ENCODE measurements around the gene DDX24.
A peak's percentile ranks its signal among the peaks of the same experiment; 100 is the strongest.

Gene DDX24

DNA sequence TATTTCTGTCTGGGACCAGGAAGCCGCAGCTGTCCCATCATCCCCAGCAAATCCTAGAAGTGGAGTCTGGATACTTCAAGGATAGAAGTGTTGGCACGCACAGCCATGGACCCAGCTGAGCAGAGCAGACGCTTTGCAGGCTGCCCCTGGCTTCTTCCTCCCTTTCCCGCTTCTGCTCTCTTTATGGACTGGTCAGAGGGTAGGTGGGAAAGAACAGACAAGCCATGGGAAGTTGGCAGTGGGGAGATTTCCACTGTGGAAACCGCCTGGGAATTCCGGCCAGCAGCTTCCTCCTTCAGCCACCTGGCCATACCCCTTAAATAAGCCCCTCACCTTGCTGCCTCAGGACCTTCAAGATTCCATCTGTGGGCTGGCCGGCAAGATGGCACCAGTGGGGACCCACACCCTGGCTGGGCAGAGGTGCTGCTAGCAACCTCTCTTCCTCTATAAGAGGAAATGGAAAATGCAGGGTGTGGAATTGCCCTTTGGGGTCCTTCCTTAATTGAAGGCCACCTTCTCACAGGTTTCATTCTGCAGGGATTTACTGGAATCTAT, 34.2 kb downstream of the DDX24 start:
- no peak for DNase-seq

DNA sequence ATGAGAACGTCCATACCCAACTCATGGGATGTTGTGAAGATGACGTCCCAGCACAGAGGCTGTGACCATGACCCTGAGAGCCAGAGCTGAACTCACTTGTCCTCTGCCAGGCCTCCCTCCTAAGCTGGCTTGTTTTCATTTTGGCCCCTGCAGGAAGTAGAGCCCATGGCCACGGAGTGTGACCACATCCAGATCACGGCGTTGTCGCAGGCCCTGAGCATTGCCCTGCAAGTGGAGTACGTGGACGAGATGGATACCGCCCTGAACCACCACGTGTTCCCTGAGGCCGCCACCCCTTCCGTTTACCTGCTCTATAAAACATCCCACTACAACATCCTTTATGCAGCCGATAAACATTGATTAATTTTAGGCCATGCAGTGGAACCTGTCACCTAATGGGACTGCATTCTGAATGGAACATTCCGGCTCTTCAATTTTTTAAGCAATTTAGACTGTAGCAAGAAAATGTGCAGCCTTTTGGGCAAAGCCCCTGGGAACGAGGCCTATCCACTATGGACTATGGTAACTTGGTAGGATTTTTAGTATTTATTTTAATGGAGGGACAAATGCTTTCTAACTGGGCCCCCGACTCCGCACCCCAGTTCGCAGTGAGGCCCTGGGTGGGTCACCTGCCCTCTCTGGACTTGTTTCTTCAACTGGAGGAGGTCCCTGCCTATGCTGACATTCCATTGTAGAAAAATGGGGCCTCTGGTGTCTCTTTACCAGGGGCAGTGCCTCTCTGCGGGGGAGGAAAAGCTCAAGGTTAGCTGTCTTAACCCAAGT, 35.2 kb downstream of the DDX24 start:
- no peak for DNase-seq

DNA sequence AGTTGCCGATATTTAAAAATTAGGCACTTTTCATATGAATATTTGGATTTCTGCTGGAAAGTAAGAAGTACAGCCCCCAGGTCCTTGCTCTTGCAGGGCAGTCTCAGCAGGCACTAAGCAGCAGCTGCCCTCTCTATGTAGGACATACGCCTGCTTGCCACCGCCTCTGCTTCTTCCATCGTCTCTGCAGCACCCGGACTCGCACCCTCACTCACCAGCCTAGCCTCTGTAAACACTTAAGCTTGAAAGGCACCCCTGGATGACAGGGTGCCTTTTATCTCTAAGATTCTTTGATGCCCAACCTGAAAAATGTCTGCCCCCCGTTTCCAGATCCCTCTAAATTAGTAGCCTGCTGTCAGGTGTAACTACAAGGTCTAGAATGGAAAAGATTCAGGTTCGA, 35.9 kb downstream of the DDX24 start:
- no peak for DNase-seq

DNA sequence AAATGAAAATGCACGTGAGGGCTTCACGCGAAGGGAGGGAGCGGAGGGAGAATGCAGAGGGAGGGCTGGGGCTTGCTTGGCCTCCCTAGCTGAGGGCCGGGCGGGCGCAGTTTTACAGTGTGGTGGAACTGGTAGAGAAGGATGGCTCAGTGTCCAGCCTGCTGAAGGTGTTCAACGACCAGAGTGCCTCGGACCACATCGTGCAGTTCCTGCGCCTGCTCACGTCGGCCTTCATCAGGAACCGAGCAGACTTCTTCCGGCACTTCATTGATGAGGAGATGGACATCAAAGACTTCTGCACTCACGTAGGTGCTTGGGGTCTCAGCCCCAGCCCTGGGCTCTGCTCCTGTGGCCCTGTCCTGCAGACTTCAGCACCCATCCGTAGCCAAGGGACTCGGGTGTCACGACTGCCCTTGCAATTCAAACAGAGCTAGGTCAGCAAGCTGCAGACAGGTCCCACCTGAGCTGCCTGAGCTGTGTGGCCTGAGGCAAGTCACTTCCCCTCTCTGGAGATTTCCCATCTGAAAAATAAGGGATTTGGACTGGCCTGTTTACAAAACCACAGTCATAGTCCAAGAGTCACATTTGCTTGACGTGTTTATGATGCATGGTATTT, 36.4 kb downstream of the DDX24 start:
- DNase-seq, result no peak

DNA sequence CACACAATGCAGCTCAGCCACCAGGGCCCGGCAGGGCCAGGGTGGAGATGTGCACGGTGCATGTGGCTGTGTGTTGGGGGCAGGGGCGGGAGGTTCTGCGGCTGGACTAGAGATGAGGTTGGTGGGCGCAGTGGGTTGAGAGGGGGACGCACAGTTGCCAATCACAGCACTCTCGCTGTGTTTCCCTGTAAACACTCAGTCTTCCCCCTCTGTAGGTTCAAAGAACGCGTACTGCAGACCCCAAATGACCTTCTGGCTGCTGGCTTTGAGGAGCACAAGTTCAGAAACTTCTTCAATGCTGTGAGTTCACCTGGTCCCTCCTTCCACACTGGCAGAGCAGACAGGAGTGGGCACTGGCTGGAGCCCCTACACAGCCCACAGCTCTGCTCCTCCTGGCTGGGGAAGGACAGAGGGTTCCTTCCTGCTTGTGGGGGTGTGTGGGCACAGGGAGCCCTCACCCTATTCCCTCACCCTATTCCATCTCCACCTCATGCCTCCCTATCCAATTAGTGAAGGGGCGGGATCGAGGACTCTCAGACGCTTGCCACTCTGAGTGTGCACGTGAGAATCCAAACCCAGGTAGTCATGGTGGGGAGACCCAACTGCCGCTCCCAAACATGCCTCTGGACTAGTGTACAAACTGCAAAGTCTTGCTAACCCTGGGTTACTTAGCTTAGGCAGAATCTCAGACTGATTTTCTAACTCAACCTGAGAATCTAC, 37.1 kb downstream of the DDX24 start:
- no peak for DNase-seq

DNA sequence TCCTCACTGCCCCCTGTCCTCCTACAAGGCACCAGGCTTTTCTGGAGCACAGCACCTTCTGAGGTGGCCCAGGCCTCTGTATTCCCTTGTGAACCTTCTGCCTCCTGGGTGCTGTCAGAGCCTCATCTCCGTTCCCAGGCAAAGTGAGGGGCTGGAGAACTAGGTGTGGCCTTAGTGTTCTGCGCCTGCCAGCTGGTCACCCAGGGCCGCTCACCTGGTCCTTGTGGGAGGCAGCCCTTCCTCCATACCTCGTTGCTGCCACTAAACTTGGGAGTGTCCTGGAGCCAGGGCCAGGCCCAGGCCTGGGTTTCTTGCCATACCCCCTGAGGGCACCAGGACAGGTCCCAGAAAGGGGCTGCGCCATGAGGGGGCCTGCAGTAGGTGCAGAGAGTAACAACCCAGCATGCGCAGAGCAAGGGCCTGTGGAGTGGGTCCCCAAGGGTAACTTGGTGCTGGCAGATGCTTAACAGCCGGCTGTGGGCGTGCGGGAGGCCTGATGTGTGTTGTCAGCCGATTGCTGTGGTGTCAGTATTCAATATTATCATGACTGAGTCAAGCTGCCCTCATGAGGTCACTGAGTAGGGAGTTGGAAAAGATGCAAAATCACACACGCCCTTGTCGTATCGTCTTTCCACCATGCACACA, 37.8 kb downstream of the DDX24 start:
- no peak for DNase-seq

DNA sequence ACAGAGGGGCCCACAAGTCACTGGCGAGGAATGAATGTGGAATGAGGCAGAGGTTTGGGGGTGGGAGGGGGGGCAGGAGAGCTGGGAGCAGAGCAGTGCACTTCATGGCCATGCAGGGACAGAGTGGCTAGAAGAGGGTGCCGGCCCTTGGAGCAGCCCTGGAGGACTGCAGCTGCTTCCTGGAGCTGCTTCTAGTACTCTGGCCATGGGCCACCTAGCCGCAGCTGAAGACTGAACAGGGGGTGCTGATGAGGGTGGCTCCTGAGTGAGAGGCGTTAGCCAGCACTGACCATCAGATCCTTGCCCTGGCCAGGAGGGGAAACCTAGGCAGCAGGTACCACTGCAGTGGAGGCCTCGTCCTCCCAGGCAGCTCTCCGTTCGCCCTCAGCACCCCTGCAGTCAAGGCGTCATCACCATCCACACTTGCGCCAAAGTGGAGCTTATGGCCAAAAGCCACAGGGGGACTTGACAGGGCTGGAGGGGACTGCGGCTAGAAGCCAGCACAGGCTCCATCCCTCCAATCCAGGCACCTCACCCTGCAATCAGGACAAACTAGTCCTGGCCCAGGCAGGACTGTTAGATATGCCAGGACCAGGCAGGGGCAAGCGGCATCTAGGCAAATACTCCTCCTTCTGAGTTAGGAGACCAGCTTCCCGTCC, 38.4 kb downstream of the DDX24 start:
- DNase-seq, result no peak

DNA sequence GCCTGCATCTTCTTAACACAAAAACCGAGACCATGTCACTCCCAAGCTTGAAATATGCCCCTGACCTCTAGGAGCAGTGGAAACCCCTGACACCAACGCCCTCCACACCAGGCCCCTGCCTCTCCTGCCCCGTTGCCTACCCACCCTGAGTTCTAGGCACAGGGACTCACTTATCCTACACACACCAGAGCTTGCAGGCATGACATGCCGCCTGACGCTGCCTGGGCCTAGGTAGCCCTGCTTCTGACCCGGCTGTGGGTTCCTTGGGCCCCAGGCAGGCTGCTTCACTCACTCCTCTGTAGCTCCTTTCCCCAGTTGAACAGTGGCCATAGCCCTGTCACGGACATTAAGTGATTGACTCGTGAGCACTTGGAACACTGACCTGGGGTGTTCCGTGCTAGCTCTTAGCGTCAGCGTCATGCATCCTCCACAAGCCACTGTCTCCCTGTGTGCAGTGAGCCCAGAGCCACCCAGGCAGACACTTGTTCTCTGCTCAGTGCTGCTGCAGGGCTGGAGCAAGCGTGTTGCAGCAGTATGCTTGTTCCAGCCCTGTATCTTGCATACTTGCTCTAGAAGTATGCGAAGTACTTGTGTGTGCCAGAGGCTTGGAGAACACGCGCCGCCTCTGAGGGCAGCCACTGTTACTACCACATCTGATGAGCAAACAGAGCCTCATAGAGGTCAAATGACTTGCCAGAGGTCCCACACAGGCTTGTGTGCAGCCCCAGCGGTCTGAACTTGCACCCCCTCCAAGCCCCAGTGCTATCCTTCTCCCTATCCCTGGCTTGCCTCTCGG, 39.3 kb downstream of the DDX24 start:
- no peak for DNase-seq

DNA sequence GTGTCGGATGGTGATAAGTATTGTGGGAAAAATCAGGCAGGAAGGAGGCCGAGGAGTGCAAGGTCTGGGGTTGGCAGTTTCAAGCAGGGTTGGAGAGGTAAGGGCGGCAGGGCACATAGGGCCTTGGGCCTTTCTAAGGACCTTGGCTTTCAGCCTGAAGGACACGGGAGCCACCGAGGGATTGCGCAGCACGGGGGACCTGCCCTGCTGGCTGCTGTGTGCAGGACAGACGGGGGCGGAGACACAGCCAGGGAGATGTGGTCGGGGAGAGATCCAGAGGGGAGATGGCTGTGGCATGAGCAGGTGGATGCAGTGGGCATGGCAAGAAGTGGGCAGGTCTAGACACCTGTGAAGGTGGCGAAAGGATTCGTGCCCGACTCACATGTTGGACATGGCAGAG, 40.2 kb downstream of the DDX24 start:
- DNase-seq, result no peak

DNA sequence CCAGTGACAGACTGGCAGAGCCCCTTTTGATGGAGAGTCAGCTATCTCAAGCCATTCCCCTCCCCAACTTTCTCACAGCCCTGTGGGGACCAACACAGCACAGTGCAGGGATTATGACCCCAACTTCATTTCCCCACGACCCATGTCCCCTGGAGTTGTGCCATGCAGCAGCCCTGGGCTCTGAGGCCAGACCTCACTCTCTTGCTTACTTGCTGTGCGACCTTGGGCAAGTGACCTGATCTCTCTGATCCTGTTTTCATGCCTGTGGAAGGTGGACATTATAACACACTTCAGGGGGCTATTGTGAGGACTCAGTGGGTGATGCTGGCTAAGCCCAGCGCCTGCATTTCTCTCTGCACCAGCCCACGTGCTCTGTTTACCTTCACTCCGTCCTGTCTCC, 40.8 kb downstream of the DDX24 start:
- no peak for DNase-seq

DNA sequence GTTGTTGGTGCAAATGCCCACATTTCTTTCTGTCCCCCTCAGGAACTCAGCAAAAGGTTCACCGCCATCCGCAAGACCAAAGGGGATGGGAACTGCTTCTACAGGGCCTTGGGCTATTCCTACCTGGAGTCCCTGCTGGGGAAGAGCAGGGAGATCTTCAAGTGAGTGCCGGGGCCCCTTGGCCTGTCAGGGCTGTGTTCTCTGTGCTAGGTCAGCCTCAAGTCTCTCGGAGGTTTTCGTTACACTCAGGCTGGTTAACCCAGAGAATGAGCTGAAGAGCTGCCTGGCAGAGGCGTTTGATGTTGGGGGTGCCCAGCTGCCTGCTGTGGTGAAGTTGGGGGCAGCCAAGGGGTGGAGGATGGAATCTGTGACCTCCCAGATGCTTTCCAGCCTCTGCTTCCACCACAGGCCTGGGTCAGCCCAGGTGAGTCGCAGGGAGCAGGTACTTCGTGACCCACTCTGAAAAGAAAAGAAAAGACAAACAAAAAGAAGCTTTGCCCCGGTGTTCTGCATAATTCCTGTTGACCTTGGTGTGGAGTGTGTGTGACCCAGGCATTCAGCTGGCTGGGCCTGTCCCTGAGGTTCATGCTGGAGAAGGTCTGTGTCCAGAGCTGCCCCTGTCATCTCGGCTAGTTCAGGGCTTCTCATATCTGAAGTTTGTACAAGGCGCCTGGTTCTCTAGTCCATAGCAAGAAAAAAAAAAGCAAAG, 41.9 kb downstream of the DDX24 start:
- DNase-seq, result no peak

DNA sequence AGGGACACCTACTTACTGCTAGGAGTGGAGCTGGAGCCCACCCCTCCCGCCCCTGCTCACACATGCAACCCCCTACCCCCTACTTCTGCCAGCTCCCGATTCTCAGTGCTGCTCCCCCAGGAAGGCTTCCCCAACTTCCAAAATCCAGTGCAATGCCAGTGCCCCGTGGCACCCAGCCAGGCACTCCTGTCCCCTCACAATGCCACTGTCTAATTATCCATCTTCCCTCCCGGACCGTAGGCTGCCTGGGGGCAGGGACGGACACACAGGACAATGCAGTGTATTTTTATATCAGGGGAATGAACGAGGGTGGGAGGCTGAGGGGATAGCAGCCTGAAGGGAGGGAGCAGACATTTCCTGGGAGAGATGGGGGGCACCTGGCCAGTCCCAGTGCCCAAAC, 42.5 kb downstream of the DDX24 start:
- no peak for DNase-seq

DNA sequence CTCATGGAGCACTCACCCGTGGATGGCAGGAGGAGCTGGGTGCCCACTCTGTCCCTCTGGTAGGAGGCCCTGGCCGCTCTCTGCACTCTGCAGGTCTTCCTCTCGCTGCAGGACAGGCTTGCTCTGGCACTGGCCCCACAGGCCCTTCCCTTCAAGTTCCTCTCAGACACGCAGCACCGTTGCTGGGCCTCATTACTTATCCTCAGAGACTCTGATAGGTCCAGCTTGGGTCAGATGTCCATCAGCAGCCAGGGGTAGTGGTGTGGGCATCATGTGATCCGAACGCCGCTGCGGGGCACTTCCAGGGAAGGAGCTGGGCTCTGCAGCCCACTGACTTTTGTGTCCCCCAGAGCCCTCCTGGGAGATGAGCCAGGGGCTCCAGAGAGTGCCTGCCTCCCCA, 43.0 kb downstream of the DDX24 start:
- DNase-seq, result no peak

DNA sequence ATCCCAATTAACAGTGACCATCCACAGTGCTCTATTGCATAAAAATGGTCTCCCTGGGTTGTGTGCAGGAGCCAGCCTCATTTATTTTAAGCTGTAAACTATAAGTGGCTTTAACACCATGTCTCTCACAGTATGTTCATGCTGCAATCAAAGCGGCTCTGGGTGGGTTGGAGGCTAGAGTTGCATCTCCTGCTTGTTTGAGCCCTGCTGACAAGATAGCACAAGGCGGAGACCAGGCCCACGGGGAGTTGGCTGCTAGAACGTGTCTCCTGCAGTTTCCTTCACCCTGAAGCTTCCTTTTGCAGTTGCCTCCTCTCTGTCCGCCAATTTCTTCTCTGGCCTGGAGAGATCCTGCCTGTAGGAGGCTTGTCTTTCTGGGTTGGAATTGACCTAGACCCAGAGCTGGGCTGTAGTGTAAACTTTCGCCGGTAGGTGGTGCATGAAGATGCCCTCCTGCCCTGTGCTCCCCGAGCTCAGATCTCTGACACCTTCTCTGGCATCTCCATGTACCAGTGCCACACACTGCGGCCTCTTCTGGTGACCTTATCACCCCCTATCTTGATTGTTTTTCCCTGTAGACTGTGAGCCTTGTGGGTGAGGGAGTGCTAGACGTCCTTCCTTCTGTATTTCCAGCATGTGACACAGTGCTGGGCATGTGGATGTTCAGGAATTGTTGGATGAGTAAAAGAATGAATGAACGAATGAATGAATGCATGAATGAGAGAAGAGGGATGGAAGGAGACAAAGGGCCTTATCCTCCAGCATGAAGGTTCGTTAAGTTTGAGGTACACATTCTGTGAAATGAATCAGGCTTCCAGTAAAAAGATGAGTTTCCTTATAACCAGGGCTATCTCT, 44.5 kb downstream of the DDX24 start:
- peak; percentile 76 for DNase-seq

DNA sequence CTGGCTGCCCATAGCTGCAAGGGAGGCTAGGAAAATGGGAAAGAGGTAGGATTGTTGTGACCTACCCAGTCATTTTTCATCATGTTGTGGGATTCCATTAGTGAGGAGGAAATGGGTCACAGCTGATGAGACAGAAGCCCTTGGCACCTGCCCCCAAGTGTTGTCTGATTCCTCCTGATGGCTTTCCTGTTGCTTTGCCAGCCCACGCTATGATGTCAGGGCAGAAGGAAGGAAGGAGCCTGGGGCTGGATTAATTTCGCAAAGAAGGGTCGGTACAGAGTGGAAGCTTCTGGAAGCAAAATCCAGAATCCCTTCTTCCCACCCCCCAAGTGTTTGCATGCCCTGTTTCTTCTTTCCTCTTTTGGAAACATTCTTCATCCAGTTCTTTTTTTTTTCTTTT, 46.1 kb downstream of the DDX24 start:
- DNase-seq, result no peak

DNA sequence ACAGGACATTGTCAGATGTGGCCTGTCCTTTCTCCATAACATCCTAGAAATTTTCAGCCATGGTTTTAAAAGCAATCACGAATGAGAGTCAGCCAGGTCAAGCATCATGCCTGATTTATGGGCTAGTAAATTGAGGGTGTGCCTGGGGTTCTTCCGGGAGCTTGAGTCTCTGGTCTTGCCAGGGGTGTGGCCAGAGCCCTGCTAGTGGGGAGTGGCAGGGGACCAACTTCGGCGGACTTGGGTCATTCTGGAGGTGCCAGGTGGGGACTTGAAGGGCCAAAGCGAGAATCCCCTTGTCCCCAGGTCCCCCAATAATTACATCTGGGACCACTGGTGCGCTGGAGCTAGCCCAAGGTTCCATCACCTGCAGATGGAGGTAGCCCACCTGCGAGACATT, 49.1 kb downstream of the DDX24 start:
- DNase-seq, result no peak

DNA sequence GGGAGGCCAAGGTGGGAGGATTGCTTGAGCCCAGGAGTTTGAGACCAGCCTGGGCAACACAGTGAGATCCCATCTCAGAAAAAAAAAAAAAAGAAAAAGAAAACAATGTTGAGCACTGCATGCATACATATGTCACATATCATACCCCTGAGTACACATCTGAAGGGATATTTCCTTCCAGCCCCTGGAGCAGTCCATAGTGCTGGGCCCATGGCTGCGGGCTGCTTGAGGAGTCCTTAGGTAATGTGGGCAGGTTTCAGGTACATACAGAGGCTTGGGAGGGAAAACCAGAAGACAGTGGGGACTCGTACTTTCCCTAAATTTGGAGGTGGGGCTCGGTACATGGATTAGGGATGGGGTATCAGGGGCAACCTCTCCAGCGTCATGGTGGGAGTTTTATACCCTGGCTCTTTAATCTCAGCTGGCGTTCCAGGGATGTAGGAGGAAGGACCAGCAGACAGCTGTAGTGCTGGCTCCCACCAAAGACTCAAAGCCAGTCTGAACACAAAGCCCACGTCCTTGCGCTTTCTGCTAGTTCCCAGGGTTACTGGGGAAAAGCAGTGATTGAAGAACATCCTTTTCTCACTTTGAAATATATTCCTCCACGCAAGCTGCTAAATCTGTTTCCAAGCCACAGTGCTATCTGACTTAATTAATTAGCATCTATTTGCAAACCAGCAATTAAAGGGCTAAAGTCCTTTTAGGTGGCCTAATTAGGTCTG, 49.7 kb downstream of the DDX24 start:
- no peak for DNase-seq

DNA sequence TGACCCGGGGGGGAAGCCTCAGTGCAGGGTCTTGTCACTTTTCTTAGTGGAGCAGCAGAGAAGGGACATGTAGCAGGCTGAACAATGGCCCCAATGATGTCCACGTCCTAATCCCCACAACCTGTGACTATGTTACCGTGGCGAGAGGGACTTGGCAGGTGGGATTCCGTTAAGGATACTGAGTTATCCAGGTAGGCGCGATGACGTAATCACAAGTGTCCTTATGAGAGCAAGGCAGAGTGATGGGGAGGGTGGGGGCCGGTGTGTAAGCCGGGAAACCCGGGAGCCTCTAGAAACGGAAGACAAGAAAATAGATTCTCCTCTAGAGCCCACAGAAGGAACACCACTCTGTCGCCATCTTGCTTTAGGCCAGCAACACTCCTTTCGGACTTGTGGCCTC, 50.4 kb downstream of the DDX24 start:
- no peak for DNase-seq

DNA sequence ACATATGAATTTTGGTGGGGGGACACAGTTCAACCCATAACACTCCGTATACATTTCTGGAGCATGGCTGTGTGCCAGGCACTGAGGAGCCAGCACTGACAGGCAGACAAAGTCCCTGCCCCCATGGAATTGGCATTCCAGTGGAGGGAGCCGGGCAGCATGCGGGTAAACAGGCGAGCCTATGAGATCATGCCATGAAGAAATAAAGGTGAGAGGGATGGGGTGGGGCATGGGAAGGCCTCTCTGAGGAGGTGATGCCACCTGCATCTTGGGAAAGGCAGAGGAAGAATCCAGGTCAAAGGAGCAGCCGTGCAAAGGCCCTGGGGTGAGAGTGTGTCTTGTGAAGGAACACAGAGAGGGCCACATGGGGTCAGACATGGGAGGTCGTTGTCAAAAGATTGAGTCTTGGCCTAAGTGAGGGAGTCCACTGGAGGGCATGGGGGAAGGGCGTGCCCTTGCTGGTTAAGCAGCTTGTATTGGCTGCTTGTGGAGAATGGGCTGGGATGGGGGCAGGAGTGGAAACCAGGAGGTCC, 51.3 kb downstream of the DDX24 start:
- no peak for DNase-seq

Measured in stimulated activated CD4-positive, alpha-beta T cell treated with anti-CD3 and anti-CD28 coated beads, Interleukin-4, amount 100 ng/mL, for 1 hour (primary cell).